NCI-H2029 (cell line): Measurements from ENCODE around the gene CCNJ.
A peak's percentile ranks its signal among the peaks of the same experiment; 100 is the strongest.

ENCODE experiments used
- DNase-seq: peaks from one replicate; lab custom pipeline; 2025; lab: John Stamatoyannopoulos, UW

Gene CCNJ

DNA sequence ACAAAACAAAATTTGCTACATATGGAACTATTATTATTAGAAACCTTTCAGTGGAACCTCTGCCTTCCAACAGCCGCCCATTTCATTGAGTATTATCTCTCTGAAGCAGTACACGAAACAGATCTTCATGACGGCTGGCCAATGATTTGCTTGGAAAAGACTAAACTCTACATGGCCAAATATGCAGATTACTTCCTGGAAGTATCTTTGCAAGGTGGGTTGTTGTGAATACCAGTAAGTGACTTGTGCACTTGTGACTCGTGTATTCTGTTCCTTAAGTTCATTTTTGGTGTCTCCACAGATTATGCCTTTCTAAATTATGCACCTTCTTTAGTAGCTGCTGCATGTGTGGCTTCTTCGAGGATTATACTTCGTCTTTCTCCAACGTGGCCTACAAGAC, 13.4 kb downstream of the CCNJ start:
- no peak for DNase-seq

DNA sequence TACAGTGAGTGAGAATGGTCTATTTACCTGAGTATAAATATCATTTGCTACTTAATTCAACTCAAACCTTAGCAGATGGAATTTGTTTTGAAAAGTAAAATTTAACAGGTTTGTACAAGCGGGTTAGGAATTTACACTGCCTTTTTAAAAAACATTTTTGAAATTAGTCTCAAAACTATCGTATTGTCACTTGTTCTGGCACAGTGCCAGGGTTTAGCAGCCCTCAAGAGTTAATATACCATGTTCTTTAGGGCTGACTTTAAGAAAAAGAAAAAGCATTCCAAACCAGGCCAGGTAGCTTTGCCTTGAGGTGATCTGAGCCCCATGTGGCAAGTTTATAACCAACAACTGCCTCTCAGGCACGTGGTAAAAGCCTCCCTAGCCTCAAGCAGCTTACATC, 17.8 kb downstream of the CCNJ start:
- DNase-seq: no peak

DNA sequence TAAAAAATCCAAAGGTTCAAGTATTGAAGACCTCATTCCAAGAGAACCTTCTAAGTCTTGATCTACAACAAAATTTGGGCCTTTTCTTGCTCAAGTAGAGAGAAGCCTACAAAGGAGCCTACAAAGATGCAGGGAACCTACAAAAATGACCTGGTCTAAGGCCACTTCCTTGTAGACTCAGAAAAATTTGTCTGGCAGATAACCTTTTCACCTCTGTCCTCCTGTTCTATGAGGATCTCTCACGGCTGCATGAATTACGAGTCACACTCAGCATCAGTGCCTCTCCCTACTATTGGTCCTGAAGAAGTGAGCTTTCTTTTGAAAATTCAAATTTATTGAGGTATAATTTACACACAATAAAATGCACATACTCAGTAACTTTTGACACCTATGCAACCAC, 29.3 kb downstream of the CCNJ start:
- DNase-seq: no peak

DNA sequence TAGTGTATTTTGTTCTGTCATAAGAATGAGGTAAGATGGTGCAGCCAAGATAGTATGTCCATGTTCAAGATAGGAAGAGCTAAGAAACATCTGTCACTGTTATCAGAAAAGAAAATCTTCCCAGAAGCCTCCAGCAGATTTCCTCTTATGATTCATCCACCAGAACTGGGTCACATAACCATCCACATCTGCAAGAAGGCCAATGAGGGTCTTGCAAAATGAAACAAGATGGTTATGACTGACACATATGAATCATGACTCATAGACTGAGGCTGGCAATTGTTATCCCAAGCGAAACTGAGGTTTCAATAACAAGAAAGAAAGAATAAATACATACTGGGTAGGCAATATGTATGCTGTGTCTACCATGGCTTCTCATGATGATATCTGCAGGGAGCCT, 30.3 kb downstream of the CCNJ start:
- no peak for DNase-seq

DNA sequence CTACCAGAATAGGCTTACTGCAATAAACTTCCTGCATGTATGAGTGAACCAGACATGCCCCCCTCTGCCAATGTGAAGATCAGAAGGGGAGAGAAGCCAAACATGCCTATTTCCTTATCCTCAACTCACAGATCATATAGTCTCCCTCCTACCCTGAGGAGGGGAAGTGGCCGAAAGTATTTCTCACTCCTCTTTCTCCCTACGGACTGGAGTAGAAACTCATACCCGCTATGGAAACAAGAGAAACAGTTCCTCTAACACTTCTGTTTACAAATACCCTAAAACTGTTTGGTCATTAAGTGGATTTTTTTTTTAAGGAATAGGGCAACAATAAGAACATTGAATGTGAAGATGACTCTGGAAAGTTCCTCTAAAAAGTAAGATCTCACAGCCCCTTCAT, 31.4 kb downstream of the CCNJ start:
- no peak for DNase-seq

DNA sequence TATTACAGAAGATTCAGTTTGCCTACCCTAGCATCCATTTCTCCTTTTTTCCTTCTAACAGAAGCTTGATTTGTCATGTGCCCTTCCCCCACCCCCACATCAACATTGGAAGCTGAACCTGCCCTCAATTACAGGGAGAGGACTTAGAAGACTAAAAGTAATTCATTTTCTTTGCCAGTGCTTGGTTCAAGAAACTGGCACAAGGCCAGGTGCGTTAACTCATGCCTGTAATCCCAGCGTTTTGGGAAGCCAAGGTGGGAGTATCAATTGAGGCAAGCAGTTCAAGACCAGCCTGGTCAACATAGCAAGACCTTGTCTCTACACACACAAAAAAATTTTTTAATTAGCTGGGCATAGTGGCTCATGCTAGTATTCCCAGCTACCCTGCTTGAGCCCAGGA, 32.6 kb downstream of the CCNJ start:
- DNase-seq: no peak

DNA sequence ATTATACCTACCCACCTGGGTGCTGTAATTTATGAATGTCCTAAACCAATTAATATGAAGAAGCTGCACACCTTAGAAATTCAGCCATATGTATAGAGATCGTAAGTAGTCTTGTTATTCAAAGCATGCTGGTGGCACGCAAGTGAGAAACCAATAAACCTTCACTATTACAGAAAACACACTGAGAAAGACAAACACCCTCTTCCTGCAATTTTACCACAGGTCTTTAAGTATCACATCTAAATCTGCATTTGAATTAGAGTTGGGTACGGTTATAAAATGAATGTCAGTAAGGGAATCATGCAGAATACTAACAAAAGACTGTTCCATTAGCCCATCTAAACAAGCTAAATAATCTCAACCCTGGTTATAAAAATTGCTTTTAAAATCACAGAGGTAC, 33.8 kb downstream of the CCNJ start:
- no peak for DNase-seq

DNA sequence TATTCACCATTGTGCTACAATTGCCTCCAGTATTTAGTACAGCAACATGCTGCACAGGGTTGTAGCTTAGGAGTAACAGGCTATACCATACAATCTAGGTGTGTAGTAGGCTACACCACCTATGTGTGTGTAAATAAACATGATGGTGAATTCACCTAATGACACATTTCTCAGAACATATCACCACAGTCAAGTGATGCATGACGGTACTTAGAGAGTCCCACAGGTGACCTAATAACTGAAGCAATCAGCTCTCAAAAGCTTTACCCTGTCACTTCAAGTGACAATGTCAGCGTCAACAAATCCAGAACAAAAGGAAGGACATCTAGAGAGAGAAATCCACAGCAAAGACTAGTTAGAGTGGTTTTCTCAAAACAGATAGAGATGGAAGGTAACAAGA, 38.8 kb downstream of the CCNJ start:
- peak; percentile 52 for DNase-seq

DNA sequence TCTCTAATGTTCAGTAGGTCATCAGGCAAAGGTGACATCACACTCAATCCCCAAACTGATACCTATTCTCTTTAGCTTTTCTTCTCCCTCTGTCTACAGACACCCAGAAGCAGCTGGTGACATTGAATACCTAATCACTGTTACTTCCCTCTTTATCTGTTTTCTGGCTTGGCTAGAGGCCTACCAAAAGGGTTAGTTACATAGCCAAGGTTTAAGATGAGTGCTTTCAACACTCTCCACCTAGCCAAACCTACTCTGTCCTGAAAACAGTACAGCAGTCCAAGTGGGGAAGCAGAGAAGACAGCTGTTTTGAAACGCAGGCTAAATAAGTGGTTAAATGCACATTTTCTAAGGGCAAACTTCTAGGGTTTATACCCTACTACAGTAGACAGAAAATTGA, 39.4 kb downstream of the CCNJ start:
- peak; percentile 24 for DNase-seq

DNA sequence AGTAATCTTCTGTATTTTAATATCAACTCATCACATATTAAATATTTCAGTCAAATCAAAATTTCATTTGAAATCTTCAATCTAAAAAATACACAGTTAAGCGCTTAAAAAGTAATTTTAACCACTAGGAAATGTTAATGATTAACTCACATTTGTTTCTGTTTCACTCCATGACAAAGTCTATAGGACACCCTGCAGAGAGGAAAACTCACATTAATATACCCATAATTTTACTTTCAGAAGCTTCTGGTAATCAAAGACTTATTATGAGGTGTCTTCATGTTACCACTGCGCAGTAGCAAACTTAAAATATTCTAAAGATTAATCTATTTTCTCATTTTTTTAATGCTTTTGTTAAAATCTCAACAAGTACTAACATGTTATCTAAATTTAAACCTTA, 45.7 kb downstream of the CCNJ start:
- no peak for DNase-seq

DNA sequence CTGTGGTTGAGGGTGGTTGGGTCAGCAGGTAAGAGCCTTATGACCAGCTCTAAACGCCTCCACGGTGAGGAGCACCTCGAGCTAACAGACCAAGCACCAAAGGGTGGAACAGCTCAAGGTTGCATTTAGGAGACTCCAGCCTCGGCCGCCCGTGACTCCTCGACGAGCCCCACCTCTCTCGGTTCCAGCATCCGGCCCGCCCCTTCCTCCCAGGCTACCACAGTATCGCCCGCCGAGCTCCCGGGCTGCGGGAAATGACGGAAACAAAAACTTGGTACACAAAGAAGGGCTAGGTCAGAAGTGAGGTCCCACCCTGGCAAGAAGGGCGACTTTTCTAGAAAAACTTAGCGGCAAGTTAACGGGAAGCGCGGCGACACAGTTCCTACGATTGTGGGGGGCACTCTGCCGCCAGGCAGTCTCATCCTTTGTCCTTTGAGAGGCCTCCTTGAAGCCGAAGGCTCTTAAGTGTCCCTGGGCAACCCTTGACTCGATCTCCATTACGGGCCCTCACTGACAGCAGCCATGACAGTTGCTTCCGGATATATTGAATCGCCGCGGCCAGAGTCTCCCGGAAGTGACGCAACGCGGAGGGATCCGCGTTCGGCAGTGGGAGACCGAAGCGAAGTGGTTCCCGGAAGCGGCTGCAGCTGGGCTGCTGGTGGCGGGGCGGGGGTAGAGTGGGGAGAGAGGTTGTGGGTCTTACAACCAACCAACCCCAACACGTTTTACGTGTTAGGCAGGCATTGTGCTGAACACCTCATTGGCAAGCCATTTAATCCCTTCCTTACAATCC, 46.5 kb downstream of the CCNJ start:
- peak; percentile 78 for DNase-seq

DNA sequence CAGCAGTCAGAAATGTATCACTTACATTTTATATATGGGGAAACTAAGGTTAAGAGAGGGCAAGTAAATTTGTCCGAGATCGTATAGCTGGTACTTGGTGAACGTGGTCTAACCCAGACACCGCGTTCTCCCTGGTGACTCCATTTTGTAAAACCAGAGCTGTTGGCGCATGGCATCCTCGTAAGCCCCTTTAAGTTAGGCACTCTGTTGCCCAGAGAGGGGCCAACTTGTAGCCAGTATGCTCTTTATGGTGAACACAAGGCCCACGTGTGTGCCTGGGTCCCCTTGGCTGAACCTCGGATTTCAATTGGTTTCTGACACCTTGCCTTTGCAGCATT, 47.0 kb downstream of the CCNJ start:
- no peak for DNase-seq

DNA sequence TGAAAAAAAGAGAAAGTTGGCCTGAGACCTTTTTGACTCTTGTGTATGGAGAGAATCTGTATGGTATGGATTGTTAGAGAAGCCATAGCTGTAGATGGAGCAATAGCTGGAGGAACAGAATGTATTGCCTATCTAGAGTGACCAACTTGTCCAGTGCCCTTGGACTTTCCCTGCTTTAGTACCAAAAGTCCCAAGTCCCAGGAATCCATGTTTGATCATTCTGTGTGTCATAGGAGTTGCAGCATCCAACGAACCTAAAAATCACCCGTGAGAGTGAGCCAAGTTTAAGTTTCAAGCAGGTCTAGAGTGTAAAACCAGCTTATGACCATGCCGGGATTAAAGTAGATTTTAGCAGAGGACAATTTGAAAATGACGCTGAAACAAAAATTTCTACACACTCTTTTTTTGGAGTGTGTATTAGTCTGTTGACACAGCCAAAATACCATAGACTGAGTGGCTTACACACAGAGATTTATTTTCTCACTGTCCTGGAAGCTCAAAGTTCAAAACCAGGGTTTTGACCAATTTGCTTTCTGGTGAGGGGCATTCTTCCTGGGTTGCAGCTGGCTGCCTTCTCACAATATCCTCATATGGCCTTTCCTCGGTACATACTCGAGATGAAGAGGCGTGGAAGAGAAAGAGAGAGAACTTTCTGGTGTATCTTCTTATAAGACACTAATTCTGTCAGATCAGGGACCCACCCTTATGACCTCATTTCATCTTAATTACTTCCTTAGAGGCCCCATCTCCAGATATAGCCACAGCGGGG, 49.8 kb downstream of the CCNJ start:
- DNase-seq: no peak

DNA sequence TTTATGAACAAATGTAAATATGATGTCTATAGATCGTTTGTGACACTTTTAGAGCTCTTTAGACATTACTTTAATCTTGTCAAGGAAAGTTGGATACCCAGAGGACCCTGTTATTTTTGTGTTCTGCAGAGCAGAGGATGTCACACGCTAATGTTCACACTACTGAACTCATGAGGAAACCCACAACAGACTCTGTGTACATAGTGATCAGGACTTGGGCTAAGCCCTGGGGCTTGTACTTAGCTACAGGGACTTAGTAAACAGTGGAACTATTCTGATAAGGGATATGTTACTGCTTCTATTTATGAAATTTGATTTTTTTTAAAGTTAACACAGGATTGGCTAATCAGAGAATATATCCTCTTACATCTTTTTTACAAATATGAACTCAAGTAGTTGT, 50.6 kb downstream of the CCNJ start:
- no peak for DNase-seq

DNA sequence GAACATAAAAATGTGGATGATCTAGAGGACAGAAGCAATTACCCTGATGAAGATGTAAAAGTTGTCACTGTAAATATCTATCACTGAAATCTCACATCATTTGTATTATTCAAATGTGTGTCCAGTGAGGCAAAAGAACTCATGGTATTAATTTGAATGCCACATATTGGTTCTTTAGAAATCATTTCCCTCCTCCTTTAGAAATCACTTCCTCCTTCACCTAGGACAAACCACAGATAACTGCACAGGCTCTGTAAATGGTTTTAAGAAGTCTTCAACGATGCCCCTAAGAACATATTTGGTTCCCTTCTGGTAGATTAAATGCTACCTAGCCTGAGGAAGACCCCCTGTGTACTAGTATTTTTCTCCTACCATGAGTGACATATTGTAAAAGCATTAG, 53.6 kb downstream of the CCNJ start:
- no peak for DNase-seq

DNA sequence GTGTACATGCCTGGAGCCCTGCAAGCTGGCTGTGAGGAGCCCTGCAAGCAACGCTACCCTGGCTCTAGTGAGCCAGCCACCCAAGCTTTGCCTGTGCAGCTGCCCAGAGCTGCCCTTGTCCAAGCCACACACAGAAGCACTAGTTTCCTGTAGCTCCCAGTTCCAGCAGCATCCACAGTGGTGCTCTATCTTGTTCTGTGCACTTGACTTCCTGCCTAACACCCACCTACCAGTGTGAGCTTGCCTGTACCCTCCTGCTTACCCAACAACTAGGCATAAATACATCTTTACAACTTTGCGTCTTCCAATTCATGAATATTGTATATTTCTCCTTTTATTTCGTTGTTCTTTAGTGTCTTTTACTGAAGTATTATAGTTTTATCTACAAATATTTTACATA, 54.5 kb downstream of the CCNJ start:
- DNase-seq: no peak

DNA sequence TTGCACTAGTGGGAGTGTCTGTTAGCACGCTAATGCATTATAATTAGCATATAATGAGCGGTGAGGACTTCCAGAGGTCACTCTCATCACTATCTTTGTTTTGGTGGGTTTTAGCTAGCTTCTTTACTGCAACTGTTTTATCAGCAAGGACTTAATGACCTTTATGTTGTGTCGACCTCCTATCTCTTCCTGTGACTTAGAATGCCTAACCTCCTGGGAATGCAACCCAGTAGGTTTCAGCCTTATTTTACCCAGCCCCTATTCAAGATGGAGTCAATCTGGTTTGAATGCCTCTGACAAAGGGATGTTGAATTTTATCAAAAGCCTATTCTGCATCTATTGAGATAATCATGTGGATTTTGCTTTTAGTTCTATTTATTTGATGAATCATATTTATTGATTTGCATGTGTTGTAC, 64.2 kb downstream of the CCNJ start:
- no peak for DNase-seq
